HepG2 (cell line): Measurements from ENCODE around the gene MAPK8IP3. TPM values are rescaled to one million over a fixed set of nuclear protein-coding genes. Genes with fewer than 3 reads are reported as not detected.

ENCODE experiments used
- ATAC-seq: fragments of 200-7000 bp; cut with Tn5 transposase; 3 replicates; pipeline ENCODE4 v1.9.1; 2020; ENCODE audit warnings: mild to moderate bottlenecking, moderate library complexity
- BruUV-seq: library from RNA; stranded (reverse); fragments of 400-500 nt; replicated peaks from 2 replicates; lab custom pipeline; 2021; lab: Mats Ljungman, UMichigan
- CTCF ChIA-PET: fragments of 300-600 bp; formaldehyde crosslinking; extraction: SDS; loops from one replicate; lab custom pipeline; 2021; ENCODE audit warnings: low total read pairs, inconsistent platforms, low intra/inter-chr PET ratio; lab: Yijun Ruan, JAX
- POLR2A ChIA-PET: fragments of 350-600 bp; sonication (Branson Sonifier 250); formaldehyde crosslinking; loops from one replicate; lab custom pipeline; 2020; ENCODE audit warnings: antibody characterized with exemption, inconsistent platforms; lab: Yijun Ruan, JAX
- DNase-seq: peaks from one replicate; pipeline ENCODE4 v3.0.0-alpha.2; 2015; ENCODE audit warnings: low spot score
- FAIRE-seq: peaks from 3 replicates; lab custom pipeline; 2011; peaks lifted over from hg19 to GRCh38; lab: Jason Lieb, UNC
- H2AFZ ChIP-seq: one replicate; pipeline ENCODE4 v1.6.1; 2011; ENCODE audit warnings: low read length, inconsistent platforms
- H3K27ac ChIP-seq: fragments of 300-600 bp; 3 replicates; pipeline ENCODE4 v1.8.0; 2011; ENCODE audit warnings: mixed run types, mild to moderate bottlenecking, mixed read lengths, low read length, inconsistent platforms; ENCODE audit not compliant: insufficient read depth; ENCODE audit errors: extremely low read length
- H3K27me3 ChIP-seq, 2 experiments: fragments of 200-600 bp in 1 of 2; 2 replicates in 1 of 2; 3 replicates in 1 of 2; pipeline versions ENCODE4 v1.6.0 to v1.8.0; 2011; ENCODE audit warnings: low read length in 2 of 2, mild to moderate bottlenecking in 2 of 2, moderate library complexity in 2 of 2, inconsistent platforms in 1 of 2; ENCODE audit not compliant: insufficient read depth in 2 of 2, control insufficient read depth in 1 of 2
- H3K36me3 ChIP-seq, 2 experiments: fragments of 200-600 bp in 1 of 2; replicated peaks in 1 of 2; 2 replicates in 1 of 2; 3 replicates in 1 of 2; pipeline versions ENCODE4 v1.5.1 to v1.8.0; 2011; ENCODE audit warnings: low read length in 2 of 2, inconsistent platforms in 1 of 2; ENCODE audit not compliant: insufficient read depth in 2 of 2, control insufficient read depth in 1 of 2
- H3K4me1 ChIP-seq: 2 replicates; pipeline ENCODE4 v1.5.1; 2012; ENCODE audit warnings: low read length, inconsistent platforms; ENCODE audit not compliant: insufficient read depth
- H3K4me2 ChIP-seq: 2 replicates; pipeline ENCODE4 v1.6.0; 2011; ENCODE audit warnings: low read depth, low read length, inconsistent platforms
- H3K4me3 ChIP-seq, 3 experiments: fragments of 200-600 bp in 1 of 3; sonication (generic), shearing (Covaris generic) in 1 of 3; replicated peaks in 1 of 3; 2 replicates each; pipeline ENCODE4 v1.5.1; 2011 to 2016; ENCODE audit warnings: low read length in 3 of 3, inconsistent platforms in 2 of 3, low read depth in 2 of 3, mild to moderate bottlenecking in 2 of 3, control low read depth in 1 of 3, mixed read lengths in 1 of 3; ENCODE audit not compliant: insufficient read depth in 1 of 3
- H3K79me2 ChIP-seq: one replicate; pipeline ENCODE4 v1.6.1; 2011; ENCODE audit warnings: low read length, inconsistent platforms; ENCODE audit not compliant: insufficient read depth
- H3K9ac ChIP-seq: 2 replicates; pipeline ENCODE4 v1.6.0; 2011; ENCODE audit warnings: mild to moderate bottlenecking, low read depth, low read length, inconsistent platforms; ENCODE audit not compliant: insufficient read depth
- H3K9me3 ChIP-seq: 2 replicates; pipeline ENCODE4 v1.5.1; 2012; ENCODE audit warnings: mild to moderate bottlenecking, low read length
- H4K20me1 ChIP-seq: 2 replicates; pipeline ENCODE4 v1.6.0; 2011; ENCODE audit warnings: inconsistent platforms, mild to moderate bottlenecking, low read length, moderate library complexity; ENCODE audit not compliant: insufficient read depth
- CEBPG ChIP-seq: IDR thresholded peaks from 2 replicates; pipeline ENCODE4 v1.6.1; 2016
- ERF ChIP-seq: IDR thresholded peaks from 2 replicates; pipeline ENCODE4 v1.6.1; 2018; ENCODE audit warnings: missing biosample characterization, missing genetic modification reagents
- IRF2 ChIP-seq: IDR thresholded peaks from 2 replicates; pipeline ENCODE4 v1.6.1; 2018; ENCODE audit warnings: missing genetic modification reagents, missing compliant biosample characterization
- MAFG ChIP-seq: sonication (generic); formaldehyde crosslinking; IDR thresholded peaks from 2 replicates; pipeline ENCODE4 v1.5.1; 2020; ENCODE audit warnings: mild to moderate bottlenecking, missing genetic modification reagents
- MLXIP ChIP-seq: sonication (generic); formaldehyde crosslinking; IDR thresholded peaks from 2 replicates; pipeline ENCODE4 v1.9.0; 2021; ENCODE audit warnings: missing genetic modification reagents, borderline replicate concordance
- NFYC ChIP-seq: IDR thresholded peaks from 2 replicates; pipeline ENCODE4 v1.6.1; 2016; ENCODE audit warnings: missing genetic modification reagents, missing compliant biosample characterization
- SNAPC4 ChIP-seq: sonication (generic); formaldehyde crosslinking; IDR thresholded peaks from 2 replicates; pipeline ENCODE4 v1.4.0; 2020; ENCODE audit warnings: mild to moderate bottlenecking, missing genetic modification reagents
- TCF12 ChIP-seq, 2 experiments: fragments of 450-650 bp in 1 of 2; sonication (generic) in 1 of 2; formaldehyde crosslinking in 1 of 2; IDR thresholded peaks; 2 replicates each; pipeline versions ENCODE4 v1.6.1 to v1.8.0; 2017 to 2022; ENCODE audit warnings: antibody characterized with exemption in 1 of 2, mild to moderate bottlenecking in 1 of 2, missing genetic modification reagents in 1 of 2, moderate library complexity in 1 of 2
- ZIK1 ChIP-seq: sonication (generic); formaldehyde crosslinking; IDR thresholded peaks from 2 replicates; pipeline ENCODE4 v1.5.0; 2020; ENCODE audit warnings: mild to moderate bottlenecking, low read depth, missing genetic modification reagents, borderline replicate concordance
- ZNF124 ChIP-seq: sonication (generic); formaldehyde crosslinking; IDR thresholded peaks from 2 replicates; pipeline ENCODE4 v1.4.0; 2020; ENCODE audit warnings: missing genetic modification reagents
- ZNF512 ChIP-seq: sonication (generic); formaldehyde crosslinking; IDR thresholded peaks from 2 replicates; pipeline ENCODE4 v1.4.0; 2020; ENCODE audit warnings: mild to moderate bottlenecking, missing genetic modification reagents
- ZNF720 ChIP-seq: sonication (generic); formaldehyde crosslinking; IDR thresholded peaks from 2 replicates; pipeline ENCODE4 v1.4.0; 2020; ENCODE audit warnings: missing genetic modification reagents
- ZNF883 ChIP-seq: sonication (generic); formaldehyde crosslinking; IDR thresholded peaks from 2 replicates; pipeline ENCODE4 v1.5.1; 2020; ENCODE audit warnings: mild to moderate bottlenecking, missing genetic modification reagents; ENCODE audit errors: not compliant biosample characterization
- WGBS: methylation state at CpG from one replicate; pipeline ENCODE4 v1.1.6; 2017; ENCODE audit warnings: low lambda C conversion rate; 5-methylcytosine and 5-hydroxymethylcytosine counted together
- in situ Hi-C: cut with HindIII; loops from 2 replicates; pipeline ENCODE4 v1.10.0; 2017; ENCODE audit warnings: low pct_unique_long_range_greater_than_20kb; ENCODE audit not compliant: extremely low pct_ligation_motif_present
- intact Hi-C: fragments of 100-400 bp; cut with micrococcal nuclease; formaldehyde crosslinking; loops from one replicate; pipeline ENCODE4 v1.10.0; 2022; ENCODE audit not compliant: unreplicated experiment
- polyA plus RNA-seq, 8 experiments: library from polyadenylated mRNA; depleted of rRNA in 3 of 8; stranded (reverse) in 7 of 8; unstranded in 1 of 8; fragments of >200 nt; fragmentation: Illumina TruSeq in 4 of 8; extraction: Trizol in 4 of 8; gene quantifications; 2 replicates each; pipeline versions ENCODE4 v1.2.1 to v1.2.3, GENCODE V29; 2011 to 2016; ENCODE audit warnings: low read depth in 4 of 8, missing spikeins in 1 of 8, mixed read lengths in 1 of 8; ENCODE audit not compliant: insufficient read depth in 1 of 8
- total RNA-seq, 5 experiments: library from RNA; depleted of rRNA; stranded (reverse); fragments of >200 nt; fragmentation: Illumina TruSeq; extraction: Trizol; gene quantifications; 2 replicates each; pipeline ENCODE4 v1.2.3, GENCODE V29; 2016; ENCODE audit warnings: low read depth in 1 of 5

The MAPK8IP3 gene
- total and polyA plus RNA-seq, 2 of the 13 experiments (the other 11 are each of a cell fraction or from before 2014, with no cell fraction given), result 25.1 to 41.7 TPM

- TF ChIP-seq ZNF512 (CRISPR knock-in tag), result no peak
- TF ChIP-seq CEBPG, result no peak
- TF ChIP-seq NFYC (CRISPR knock-in tag), result no peak
- no peak for TF ChIP-seq MAFG (CRISPR knock-in tag)
Observed at GRCh38 chr16:1775846-1776671, 70.1 kb downstream of the MAPK8IP3 start (continued).

- H3K27me3 ChIP-seq, result no peaks in the 10 kb centered on the region; a peak in 2 of 5 replicates
- CTCF ChIA-PET, result no interaction called here
- no peak overlapping the region for H2AFZ ChIP-seq
- WGBS, result 96% methylated on average over 13 of the region's 13 CpGs
- H4K20me1 ChIP-seq, result no peaks in the 10 kb centered on the region
- peaks cover 5 to 13% of the 10 kb centered on the region in 2 experiments; a peak in 3 of 5 replicates for H3K36me3 ChIP-seq
- BruUV-seq, result no TSS peak
- no peak overlapping the region for H3K4me2 ChIP-seq
- intact Hi-C loops (no loop called here), in situ Hi-C loops (no loop called here)
- H3K27ac ChIP-seq, result no peak overlapping the region
- H3K4me1 ChIP-seq, result peaks cover 24% of the 10 kb centered on the region
- DNase-seq (no peak), FAIRE-seq (no peak), ATAC-seq (no peak)
- H3K79me2 ChIP-seq, result peaks cover 30% of the 10 kb centered on the region
- no peaks in the 10 kb centered on the region for H3K9me3 ChIP-seq
- POLR2A ChIA-PET, result interaction anchor here (3.8 kb wide), 1 partner anchor 47 kb away, joined by 10 read pairs; no protein-coding TSS in a partner anchor
- no peak overlapping the region for H3K4me3 ChIP-seq
- no peak overlapping the region for H3K9ac ChIP-seq
- TF ChIP-seq SNAPC4 (CRISPR knock-in tag), result no peak
- TF ChIP-seq ZIK1 (CRISPR knock-in tag), result no peak
- no peak for TF ChIP-seq IRF2 (CRISPR knock-in tag)
- TF ChIP-seq TCF12 (IDR thresholded peaks at IDR 0.05), result no peak
- TF ChIP-seq TCF12 (CRISPR knock-in tag; IDR thresholded peaks at IDR 0.05), result no peak
- no peak for TF ChIP-seq MLXIP (CRISPR knock-in tag)
- TF ChIP-seq ERF (CRISPR knock-in tag), result no peak
- TF ChIP-seq ZNF124 (CRISPR knock-in tag), result no peak
- TF ChIP-seq ZNF883 (CRISPR knock-in tag), result no peak
- no peak for TF ChIP-seq ZNF720
Observed at GRCh38 chr16:1776672-1776955, 70.6 kb downstream of the MAPK8IP3 start.
